OCI-LY1 (cell line): ENCODE results near the gene KCNMA1.

Experiments used
- CTCF ChIP-seq: fragments of 200-600 bp; sonication (generic), shearing (Covaris generic); IDR thresholded peaks from 2 replicates; pipeline ENCODE4 v1.5.1; 2017; ENCODE audit warnings: mild to moderate bottlenecking, antibody characterized with exemption, low read length, moderate library complexity, mixed read lengths
- EZH2 ChIP-seq: fragments of 200-600 bp; sonication (generic), shearing (Covaris generic); IDR thresholded peaks from 2 replicates; pipeline ENCODE4 v1.8.0; 2017; ENCODE audit warnings: borderline replicate concordance, mixed run types, mild to moderate bottlenecking, antibody characterized with exemption, low read length, moderate library complexity, mixed read lengths

GRCh38 chr10:77494327-77494726, 143.3 kb downstream of the KCNMA1 start:
- TF ChIP-seq CTCF, result no peak
- TF ChIP-seq EZH2, result no peak
